GM12878 (cell line): ENCODE measurements around the gene GALNT18. TPM values are rescaled to one million over a fixed set of nuclear protein-coding genes. Genes with fewer than 3 reads are reported as not detected.

Experiments used
- microRNA-seq: library from miRNA; unstranded; fragments of <30 nt; microRNA quantifications from one replicate; pipeline ENCODE4, GENCODE V29; 2018
- polyA plus RNA-seq, 11 experiments: library from polyadenylated mRNA; depleted of rRNA in 4 of 11; unstranded in 6 of 11; stranded (reverse) in 5 of 11; fragments of >200 nt; fragmentation: Nextera tagmentation in 4 of 11; fragmentation: Illumina TruSeq in 1 of 11; extraction: Ambion mirVana in 4 of 11; extraction: Trizol in 1 of 11; gene quantifications; 1 replicate in 1 of 11; 2 replicates in 10 of 11; pipeline versions ENCODE4 v1.2.1 to v1.2.3, GENCODE V29; 2011 to 2016; ENCODE audit warnings: inconsistent platforms in 2 of 11, missing spikeins in 2 of 11, low read depth in 1 of 11
- small RNA-seq: library from RNA; depleted of rRNA; stranded (forward); fragments of <200 nt; gene quantifications from one replicate; pipeline ENCODE3, GENCODE V24; 2014
- total RNA-seq, 4 experiments: library from RNA; depleted of rRNA in 3 of 4; stranded (reverse); fragments of >200 nt in 3 of 4; fragmentation: Illumina TruSeq in 1 of 4; extraction: Trizol in 1 of 4; gene quantifications; 2 replicates each; pipeline versions ENCODE4 v1.2.1 to v1.2.3, GENCODE V29; 2013 to 2021

The GALNT18 gene
- total and polyA plus RNA-seq, 10 of the 15 experiments (the other 5 are each of a cell fraction or from before 2014, with no cell fraction given) = 1.2 to 14.2 (median 6.3) TPM

Small RNA genes lying within 50 kb of the gene (microRNA-seq; reads per million reads assigned to microRNA genes)
- not detected for gene MIR4299

Small RNA genes lying within 50 kb of the gene (small RNA-seq; reads per million reads assigned to genes)
- gene MIR4299 = not detected

Other genes starting within 250 kb of the GALNT18 start
- gene USP47, start 220.0 kb upstream of the GALNT18 start, total RNA-seq (2014; rRNA removed) = 50.0 and 54.0 TPM in 2 replicates
- 54.0 and 54.2 TPM in 2 replicates for gene USP47, start 220.0 kb upstream of the GALNT18 start, total RNA-seq (2014; rRNA removed; fragmentation: Illumina TruSeq; extraction: Trizol)
- 28.7 and 33.9 TPM in 2 replicates for gene USP47, start 220.0 kb upstream of the GALNT18 start, total RNA-seq (2021)
- 25.7 and 42.5 TPM in 2 replicates for gene USP47, start 220.0 kb upstream of the GALNT18 start, polyA plus RNA-seq (2011; rRNA removed)
- 34.4 and 53.3 TPM in 2 replicates for gene USP47, start 220.0 kb upstream of the GALNT18 start, polyA plus RNA-seq (2014; fragmentation: Illumina TruSeq; extraction: Trizol)
- 10 to 100 TPM; 13.9 to 14.8 TPM for gene USP47, start 220.0 kb upstream of the GALNT18 start, polyA plus RNA-seq (2014; fragmentation: Nextera tagmentation; extraction: Ambion mirVana)
- gene USP47, start 220.0 kb upstream of the GALNT18 start, polyA plus RNA-seq (2014; rRNA removed) = 23.1 and 27.2 TPM in 2 replicates
- 10 to 100 TPM; 36.2 to 38.8 TPM for gene USP47, start 220.0 kb upstream of the GALNT18 start, polyA plus RNA-seq (2016; fragmentation: Nextera tagmentation; extraction: Ambion mirVana)